NK-92 treated with Interleukin-12 subunit alpha and Interleukin-12 subunit beta, amount 100 ng/mL, for 24 hours (cell line): ENCODE data around the gene MTIF3.
"Not testable (repeated sequence)": the region's sequence is repeated elsewhere in the genome, so short reads cannot be mapped to it uniquely, and the experiment has no call there.

Source experiments
- DNase-seq: peaks from one replicate; lab custom pipeline; 2025; lab: John Stamatoyannopoulos, UW

Gene MTIF3

DNA sequence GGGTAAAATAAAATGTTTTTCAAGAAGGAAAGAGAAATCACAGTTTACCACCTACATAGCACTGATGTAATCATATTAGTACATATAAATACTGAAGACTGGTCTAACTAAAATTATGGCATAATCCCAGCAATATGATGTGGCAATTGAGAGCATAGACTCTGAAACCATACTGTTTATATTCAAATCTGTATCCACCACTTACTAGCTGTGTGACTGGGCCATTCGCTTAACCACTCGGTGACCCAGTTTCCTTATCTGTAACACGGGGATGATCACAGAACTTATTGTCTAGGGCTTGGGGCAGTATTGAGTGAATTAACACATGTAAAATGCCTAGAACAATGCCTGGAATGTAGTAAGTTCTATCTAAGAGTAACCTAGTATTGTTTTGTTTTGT lies 39.0 kb downstream of the MTIF3 start:
- no peak for DNase-seq

DNA sequence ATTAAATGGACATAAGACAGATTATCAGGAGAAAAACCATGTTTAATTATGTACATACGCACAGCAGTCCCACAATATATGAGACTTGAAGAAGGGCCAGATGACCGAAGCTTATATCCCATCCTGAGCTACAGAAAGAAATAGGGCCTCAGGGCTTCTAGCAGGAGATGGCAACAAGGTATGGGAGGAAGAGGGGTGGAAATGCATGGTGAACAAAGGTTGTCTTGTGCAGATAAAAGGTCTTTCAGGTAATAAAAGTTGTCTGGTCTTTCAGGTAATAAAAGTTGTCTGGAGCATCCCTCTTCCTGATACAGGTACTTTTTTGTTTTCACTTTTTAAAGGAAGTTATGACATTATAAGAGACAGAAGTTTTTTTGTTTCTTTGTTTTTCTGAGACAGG lies 41.4 kb downstream of the MTIF3 start:
- DNase-seq, result no peak

DNA sequence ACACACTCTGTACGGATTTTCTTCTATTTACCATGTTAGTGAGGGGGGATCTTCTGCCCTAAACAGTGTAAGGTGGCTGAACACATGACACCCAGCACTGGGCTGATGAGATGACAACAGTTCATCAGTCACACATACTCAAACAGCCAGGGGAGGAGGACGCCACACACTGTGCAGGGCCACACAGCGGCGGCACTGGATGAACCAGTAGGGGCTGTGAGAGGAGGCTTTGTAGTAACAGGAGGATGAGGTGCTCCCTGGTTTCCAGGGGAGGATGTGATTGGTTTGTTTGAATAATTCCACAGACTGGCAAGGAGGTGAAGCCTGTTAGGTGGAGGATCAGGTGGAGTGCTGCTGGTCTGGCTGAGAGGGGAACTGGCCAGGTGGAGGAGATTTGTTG lies 42.3 kb downstream of the MTIF3 start:
- DNase-seq, result no peak

DNA sequence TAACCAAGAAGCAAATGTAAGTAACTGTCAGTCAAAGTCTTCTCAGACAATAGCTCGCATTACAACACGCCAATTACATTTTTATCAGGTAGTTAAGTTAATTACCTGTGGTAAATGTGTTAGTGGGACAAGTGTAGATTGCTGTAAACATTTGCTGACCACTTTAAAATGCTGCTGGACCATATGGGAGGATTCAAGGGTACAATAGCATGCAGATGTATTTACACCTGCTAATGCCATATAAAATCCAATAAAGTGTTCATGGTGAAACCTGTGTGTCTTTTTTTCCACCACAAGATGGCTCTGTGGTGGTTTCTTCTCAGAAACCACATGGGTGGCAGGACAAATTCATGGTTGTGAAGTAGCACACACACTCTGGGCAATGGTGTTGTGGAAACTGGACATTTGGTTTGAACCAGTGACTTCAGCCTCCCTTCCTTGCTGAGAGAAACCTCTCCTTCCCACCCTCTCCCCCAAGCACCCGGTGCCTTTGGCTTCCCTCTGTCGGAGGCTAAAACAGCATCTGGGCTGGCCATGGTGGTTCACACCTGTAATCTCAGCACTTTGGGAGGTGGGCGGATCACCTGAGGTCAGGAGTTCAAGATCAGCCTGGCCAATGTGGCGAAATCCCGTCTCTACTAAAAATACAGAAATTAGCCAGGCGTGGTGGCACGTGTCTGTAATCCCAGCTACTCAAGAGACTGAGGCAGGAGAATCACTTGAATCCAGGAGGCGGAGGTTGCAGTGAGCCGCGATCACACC lies 44.0 kb downstream of the MTIF3 start:
- DNase-seq, result peak; percentile 10

GRCh38 chr13:27405546-27406134 lies 44.7 kb downstream of the MTIF3 start:
- no peak for DNase-seq

- DNase-seq, result no peak
Observed at GRCh38 chr13:27404680-27405079, 45.7 kb downstream of the MTIF3 start.

GRCh38 chr13:27403727-27404385 lies 46.5 kb downstream of the MTIF3 start:
- DNase-seq, result no peak

GRCh38 chr13:27403203-27403678 lies 47.1 kb downstream of the MTIF3 start:
- DNase-seq, result no peak

DNA sequence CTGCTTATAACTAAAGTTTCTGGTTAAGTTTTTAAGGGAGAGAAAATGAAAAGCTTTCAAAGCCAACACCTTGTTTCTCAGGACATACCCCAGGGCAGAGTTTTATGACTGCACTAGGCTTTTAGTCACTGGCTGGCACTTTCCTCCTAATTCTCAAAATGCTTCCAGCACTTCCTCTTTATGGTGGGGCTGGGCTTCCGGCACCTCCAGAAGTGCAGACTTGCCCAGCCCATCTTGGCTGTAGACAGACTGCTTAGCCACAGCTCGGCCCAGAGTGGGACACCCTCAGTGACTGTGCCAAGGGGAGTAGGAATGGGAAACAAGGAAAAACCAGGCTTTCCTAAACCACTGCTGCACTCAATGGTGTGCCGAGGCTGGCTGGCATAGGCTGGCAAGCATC lies 49.2 kb downstream of the MTIF3 start:
- DNase-seq, result no peak

GRCh38 chr13:27400405-27400804 lies 50.0 kb downstream of the MTIF3 start:
- DNase-seq, result not testable (repeated sequence)

DNA sequence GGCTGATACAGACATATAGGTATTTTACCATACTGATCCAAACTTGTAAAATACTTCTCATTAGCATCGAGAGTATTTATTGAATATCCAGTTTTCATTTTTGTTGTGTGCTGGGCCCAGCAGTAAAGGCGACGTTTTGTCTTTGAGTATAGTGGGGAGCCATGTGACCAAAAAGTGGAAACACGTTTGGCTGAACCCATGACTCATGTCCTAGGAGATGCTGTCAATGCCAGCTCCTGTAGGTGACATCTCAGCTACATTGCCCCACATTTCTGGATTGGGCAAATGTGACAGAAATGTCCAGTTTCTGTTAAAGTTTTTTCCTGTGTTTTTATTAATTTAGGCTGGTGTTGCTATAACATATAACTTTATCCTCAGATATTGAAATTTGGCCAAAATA lies 52.0 kb downstream of the MTIF3 start:
- DNase-seq, result no peak

DNA sequence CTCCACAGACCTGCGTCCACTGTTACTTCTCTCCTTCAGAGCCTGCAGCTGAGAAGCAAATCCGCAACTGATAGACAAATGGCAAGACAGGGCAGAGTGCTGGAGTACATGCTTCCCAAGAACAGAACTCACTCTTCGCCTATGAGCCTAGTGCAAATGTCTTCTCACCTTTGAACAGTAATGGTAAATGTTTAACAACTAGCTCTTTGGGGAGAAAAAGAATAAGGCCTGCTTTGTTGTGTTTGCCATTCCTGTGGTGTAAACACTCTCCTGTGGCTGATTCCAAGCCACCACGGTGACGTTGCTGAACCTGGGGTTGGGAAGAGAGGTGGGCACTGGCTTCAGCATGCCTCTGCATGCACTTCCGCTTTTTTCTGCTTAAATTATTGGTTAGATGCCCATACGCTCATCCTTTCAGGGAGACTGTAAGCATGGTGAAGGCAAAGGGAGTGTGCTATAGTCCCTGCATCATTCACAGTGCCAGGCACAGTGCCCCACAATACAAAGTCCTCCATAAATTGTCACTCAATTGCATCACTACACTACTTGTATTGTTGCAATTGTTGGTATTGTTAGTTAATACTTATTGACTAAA lies 54.0 kb downstream of the MTIF3 start:
- DNase-seq, result no peak

DNA sequence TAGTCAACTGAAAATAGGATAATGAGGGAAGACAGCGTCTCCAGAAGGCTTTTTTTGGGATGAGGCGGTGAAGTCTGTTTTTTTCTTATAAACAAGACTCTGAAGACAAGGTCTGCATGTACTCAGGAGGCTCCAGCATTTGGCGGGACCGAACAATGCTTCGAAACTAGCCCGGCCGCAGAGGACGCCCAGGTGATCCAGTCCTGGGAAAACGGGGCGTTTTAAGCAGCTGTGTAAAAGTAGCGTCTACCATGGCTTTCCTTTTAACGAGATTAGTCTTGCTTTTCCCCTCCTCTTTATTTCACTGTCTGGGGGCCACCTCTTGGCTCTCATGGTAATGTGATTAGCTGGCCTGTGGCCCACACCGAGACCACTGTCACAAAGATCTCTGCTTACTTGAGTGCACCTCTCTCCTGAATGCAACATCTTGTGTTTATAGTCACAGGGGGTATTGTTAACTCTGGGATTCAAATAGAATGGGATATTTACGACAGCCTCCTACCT lies 55.3 kb downstream of the MTIF3 start:
- DNase-seq, result no peak

DNA sequence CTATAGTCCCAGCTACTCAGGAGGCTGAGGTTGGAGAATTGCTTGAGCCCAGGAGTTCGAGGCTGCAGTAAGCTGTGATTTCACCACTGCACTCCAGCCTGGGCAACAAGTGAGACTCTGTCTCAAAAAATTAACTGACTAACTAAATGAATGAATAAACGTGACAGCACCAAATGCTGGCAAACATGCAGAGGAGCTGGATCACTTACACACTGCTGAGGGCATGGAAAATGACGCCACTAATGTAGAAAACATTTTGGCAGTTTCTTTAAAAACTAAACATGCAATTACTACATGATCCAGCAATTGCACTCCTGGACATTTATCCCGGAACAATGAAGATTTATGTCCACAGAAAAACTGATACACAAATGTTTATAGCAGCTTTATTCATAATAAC lies 57.3 kb downstream of the MTIF3 start:
- no peak for DNase-seq

GRCh38 chr13:27391471-27391870 lies 58.9 kb downstream of the MTIF3 start:
- DNase-seq, result no peak

DNA sequence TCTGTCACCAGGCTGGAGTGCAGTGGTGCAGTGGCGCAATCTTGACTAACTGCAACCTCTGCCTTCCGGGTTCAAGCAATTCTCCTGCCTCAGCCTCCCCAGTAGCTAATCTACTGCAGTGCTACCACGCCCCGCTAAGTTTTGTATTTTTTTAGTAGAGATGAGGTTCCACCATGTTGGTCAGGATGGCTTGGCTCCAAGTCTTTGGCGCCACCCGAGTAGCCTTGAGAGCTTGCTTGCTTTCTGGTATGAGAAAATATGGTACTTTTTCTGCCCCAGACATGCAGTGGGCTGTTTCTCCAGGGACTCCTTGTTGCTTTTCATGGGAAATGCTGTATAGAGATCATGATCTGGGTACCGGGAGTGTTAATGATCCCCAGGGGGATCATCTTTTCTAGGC lies 60.5 kb downstream of the MTIF3 start:
- DNase-seq, result no peak

DNA sequence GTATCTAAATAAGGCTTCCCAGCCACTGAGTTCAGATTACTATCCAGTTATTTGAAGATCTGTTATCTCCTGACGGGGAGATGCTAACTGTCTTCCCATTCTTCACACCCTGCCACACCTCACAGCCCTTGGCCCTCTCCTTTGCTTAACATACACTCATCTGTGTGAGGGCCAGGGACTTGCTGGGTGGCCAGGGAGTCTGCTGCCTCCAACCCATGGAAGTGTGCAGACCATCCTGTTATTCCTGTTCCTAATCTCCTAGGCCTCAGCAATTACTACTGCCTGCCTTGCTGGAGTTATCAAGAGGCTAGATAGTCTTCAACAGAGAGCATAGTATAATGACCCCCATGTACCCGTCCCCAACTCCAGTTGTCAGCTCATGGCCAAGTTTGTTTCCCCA lies 62.1 kb downstream of the MTIF3 start:
- DNase-seq, result no peak
